GM21723 (cell line): ENCODE results near the gene TRIM60.
"Not testable (repeated sequence)": the region's sequence is repeated elsewhere in the genome, so short reads cannot be mapped to it uniquely, and the experiment has no call there.

Experiments used
- ATAC-seq: cut with Tn5 transposase; IDR thresholded peaks from one replicate; pipeline ENCODE4 v1.9.1; 2021; ENCODE audit warnings: mild to moderate bottlenecking, moderate library complexity; ENCODE audit not compliant: unreplicated experiment

TRIM60 gene

GRCh38 chr4:165052627-165053026 lies 20.8 kb downstream of the TRIM60 start:
- no peak for ATAC-seq

- ATAC-seq, result no peak
These were observed 21.8 kb downstream of the TRIM60 start, which contains the start of gene TRIM75 for GRCh38 chr4:165053645-165054044. TRIM75 (plus strand) TSS chr4:165053866; CDS start chr4:165059148, 5,282 bp downstream.

DNA sequence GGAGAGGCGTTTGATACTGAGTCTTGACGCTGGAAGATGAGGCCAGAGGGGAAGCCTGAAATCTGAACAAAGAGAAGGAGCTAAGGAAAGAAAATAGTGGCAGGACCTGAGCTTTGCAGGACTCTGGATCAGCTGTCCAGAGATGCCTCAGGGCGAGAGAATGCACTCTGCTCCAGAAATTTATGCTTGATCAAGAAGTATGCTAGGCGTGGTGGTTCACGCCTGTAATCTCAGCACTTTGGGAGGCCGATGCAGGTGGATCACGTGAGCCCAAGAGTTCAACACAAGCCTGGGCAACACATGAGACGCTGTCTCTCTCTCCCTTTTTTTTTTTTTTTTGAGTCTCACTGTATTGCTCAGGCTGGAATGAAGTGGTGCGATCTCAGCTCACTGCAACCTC lies 23.8 kb downstream of the TRIM60 start:
- no peak for ATAC-seq

DNA sequence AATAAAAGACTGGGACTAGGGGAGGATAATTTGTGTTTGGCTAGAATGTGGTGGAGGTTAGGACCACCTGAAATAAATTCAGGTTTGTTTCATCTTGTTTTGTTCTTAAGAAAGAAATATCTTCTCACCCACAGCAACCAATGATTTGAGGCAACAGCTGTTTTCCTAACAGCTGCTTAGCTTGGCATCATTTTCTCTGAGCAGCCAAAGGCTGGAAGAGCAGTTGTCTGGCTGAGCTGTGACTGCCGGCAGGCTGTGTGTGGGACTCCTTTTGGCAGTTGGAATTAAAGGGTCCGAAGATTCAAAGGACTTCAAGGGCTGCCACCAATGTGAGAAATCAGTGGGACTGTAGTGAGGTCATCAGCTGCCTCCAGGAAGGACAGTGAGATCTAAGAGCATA lies 26.9 kb downstream of the TRIM60 start:
- ATAC-seq, result no peak

DNA sequence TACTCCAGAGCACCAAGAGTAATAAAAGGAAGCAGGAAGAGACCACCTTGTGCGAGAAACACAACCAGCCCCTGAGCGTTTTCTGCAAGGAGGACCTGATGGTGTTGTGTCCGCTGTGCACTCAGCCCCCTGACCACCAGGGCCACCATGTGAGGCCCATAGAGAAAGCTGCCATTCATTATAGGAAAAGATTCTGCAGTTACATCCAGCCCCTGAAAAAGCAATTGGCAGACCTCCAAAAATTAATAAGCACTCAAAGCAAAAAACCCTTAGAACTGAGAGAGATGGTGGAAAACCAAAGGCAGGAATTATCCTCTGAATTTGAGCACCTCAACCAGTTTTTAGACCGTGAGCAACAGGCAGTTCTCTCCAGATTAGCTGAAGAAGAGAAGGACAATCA lies 27.6 kb downstream of the TRIM60 start:
- no peak for ATAC-seq

- ATAC-seq, result no peak
These were observed 29.1 kb downstream of the TRIM60 start for GRCh38 chr4:165060938-165061337.

DNA sequence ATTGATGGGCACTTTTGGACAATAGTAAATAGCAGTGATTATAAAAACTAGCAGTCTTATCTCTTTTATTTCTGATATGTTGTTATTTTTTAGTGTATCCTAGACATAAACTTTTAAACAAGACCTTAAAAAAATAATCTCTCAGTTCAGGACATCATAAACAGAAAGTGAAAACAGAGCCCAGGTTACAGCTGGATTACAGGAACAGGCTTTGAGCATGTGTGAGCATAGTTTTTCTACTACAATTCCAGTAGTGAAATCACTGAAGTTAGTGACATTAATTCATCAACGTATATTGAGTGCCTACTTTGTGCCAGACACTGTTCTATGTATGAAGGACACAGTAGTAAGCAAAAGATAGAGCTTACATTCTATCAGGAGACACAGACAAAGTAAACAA lies 38.8 kb downstream of the TRIM60 start:
- no peak for ATAC-seq

DNA sequence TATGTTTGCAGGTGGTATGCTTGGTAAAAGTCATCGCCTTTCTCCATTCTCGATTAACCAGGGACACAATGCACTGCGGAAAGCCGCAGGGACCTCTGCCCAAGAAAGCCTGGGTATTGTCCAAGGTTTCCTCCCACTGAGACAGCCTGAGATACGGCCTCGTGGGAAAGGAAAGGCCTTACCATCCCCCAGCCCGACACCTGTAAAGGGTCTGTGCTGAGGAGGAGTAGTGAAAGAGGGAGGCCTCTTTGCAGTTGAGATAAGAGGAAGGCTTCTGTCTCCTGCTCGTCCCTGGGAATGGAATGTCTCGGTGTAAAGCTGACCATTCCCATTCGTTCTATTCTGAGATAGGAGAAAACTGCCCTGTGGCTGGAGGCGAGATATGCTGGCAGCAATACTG lies 41.5 kb downstream of the TRIM60 start:
- not testable (repeated sequence) for ATAC-seq

- no peak for ATAC-seq
These were observed 45.3 kb downstream of the TRIM60 start for GRCh38 chr4:165077034-165077578.

DNA sequence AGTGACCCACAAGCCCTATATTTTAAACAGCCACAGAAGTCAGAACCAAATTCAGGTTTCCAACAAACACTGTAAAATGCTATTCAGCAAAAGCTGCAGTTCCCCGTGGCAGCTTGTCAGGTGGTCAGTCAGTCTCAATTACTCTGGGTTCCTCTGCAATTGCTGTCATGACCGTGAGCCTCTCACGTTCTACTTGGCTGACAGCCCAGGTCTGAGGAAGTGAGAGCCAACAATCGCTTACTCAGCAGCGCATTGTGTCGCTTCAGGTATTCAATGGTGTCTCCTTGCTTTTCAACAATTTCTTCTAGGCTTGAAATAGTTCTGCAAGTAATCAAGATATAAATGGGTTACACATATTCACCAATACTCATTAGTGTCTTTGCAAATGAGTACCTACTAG lies 47.7 kb downstream of the TRIM60 start:
- ATAC-seq, result no peak

GRCh38 chr4:165084787-165085186 lies 53.0 kb downstream of the TRIM60 start:
- not testable (repeated sequence) for ATAC-seq

- ATAC-seq, result no peak
These were observed 54.1 kb downstream of the TRIM60 start for GRCh38 chr4:165085946-165086345.

GRCh38 chr4:165088366-165088765 lies 56.6 kb downstream of the TRIM60 start:
- ATAC-seq, result no peak
